ENCODE results near the gene SPDYE8.
"Not testable (repeated sequence)": the region's sequence is repeated elsewhere in the genome, so short reads cannot be mapped to it uniquely, and the experiment has no call there.

Gene SPDYE8

GRCh38 chr7:72990146-72990913, 39.2 kb downstream of the SPDYE8 start:
- H3K4me2 ChIP-seq (ENCODE audit: low read length); H3K4me1 ChIP-seq (ENCODE audit: control insufficient read depth in 1 of 2, insufficient read depth in 2 of 2, low read length in 2 of 2); H3K14ac ChIP-seq (ENCODE audit: low read length); H3K79me2 ChIP-seq (ENCODE audit: control insufficient read depth, insufficient read depth, low read length, poor library complexity); DNase-seq; H4K12ac ChIP-seq (ENCODE audit: low read depth, low read length); H2BK5ac ChIP-seq (ENCODE audit: low read depth, low read length, poor library complexity); H2AFZ ChIP-seq (ENCODE audit: insufficient read depth, low read length, poor library complexity); H3K9ac ChIP-seq (ENCODE audit: low read length); H3K27me3 ChIP-seq (ENCODE audit: insufficient read depth, low read length); H3K79me1 ChIP-seq (ENCODE audit: low read length); H4K91ac ChIP-seq (ENCODE audit: low read depth, low read length); H2BK12ac ChIP-seq (ENCODE audit: low read length); H3K36me3 ChIP-seq (ENCODE audit: control insufficient read depth in 1 of 2, insufficient read depth in 2 of 2, low read length in 2 of 2); H3K23ac ChIP-seq (ENCODE audit: low read length); H2BK120ac ChIP-seq (ENCODE audit: insufficient read depth, low read length, poor library complexity); H3K9me3 ChIP-seq (ENCODE audit: insufficient read depth, low read depth, low read length); H2AK5ac ChIP-seq (ENCODE audit: low read length); H4K8ac ChIP-seq (ENCODE audit: low read depth, low read length); H3K4ac ChIP-seq (ENCODE audit: low read depth, low read length); H3K27ac ChIP-seq (ENCODE audit: low read depth, low read length); H3K4me3 ChIP-seq (ENCODE audit: low read depth, low read length); H3K18ac ChIP-seq (ENCODE audit: low read length): not testable (repeated sequence)
- no CpG with 5 or more reads among the region's 14 CpGs for WGBS (ENCODE audit: extremely low coverage, insufficient coverage, insufficient read length)

GRCh38 chr7:72982084-72982483, 47.5 kb downstream of the SPDYE8 start:
- not testable (repeated sequence) for H2BK12ac ChIP-seq (ENCODE audit: low read length); H3K36me3 ChIP-seq (ENCODE audit: control insufficient read depth in 1 of 2, insufficient read depth in 2 of 2, low read length in 2 of 2); H2BK120ac ChIP-seq (ENCODE audit: insufficient read depth, low read length, poor library complexity); H3K4me3 ChIP-seq (ENCODE audit: low read depth, low read length); H3K27ac ChIP-seq (ENCODE audit: low read depth, low read length); H2AFZ ChIP-seq (ENCODE audit: insufficient read depth, low read length, poor library complexity); H3K79me1 ChIP-seq (ENCODE audit: low read length); H3K27me3 ChIP-seq (ENCODE audit: insufficient read depth, low read length); H3K9me3 ChIP-seq (ENCODE audit: insufficient read depth, low read depth, low read length); H4K12ac ChIP-seq (ENCODE audit: low read depth, low read length); DNase-seq; H3K4ac ChIP-seq (ENCODE audit: low read depth, low read length); H3K4me2 ChIP-seq (ENCODE audit: low read length); H3K4me1 ChIP-seq (ENCODE audit: control insufficient read depth in 1 of 2, insufficient read depth in 2 of 2, low read length in 2 of 2); H2BK5ac ChIP-seq (ENCODE audit: low read depth, low read length, poor library complexity); H3K9ac ChIP-seq (ENCODE audit: low read length); H3K79me2 ChIP-seq (ENCODE audit: control insufficient read depth, insufficient read depth, low read length, poor library complexity); H4K8ac ChIP-seq (ENCODE audit: low read depth, low read length); H4K91ac ChIP-seq (ENCODE audit: low read depth, low read length); H3K23ac ChIP-seq (ENCODE audit: low read length); H3K14ac ChIP-seq (ENCODE audit: low read length); H3K18ac ChIP-seq (ENCODE audit: low read length); H2AK5ac ChIP-seq (ENCODE audit: low read length)
- WGBS (ENCODE audit: extremely low coverage, insufficient coverage, insufficient read length): no CpG with 5 or more reads among the region's 11 CpGs

- H3K27ac ChIP-seq (ENCODE audit: low read depth, low read length); H2BK120ac ChIP-seq (ENCODE audit: insufficient read depth, low read length, poor library complexity); H4K8ac ChIP-seq (ENCODE audit: low read depth, low read length); H3K4me2 ChIP-seq (ENCODE audit: low read length); H2AK5ac ChIP-seq (ENCODE audit: low read length); H3K79me2 ChIP-seq (ENCODE audit: control insufficient read depth, insufficient read depth, low read length, poor library complexity); H3K18ac ChIP-seq (ENCODE audit: low read length); H2AFZ ChIP-seq (ENCODE audit: insufficient read depth, low read length, poor library complexity); H3K4me3 ChIP-seq (ENCODE audit: low read depth, low read length); H3K79me1 ChIP-seq (ENCODE audit: low read length); DNase-seq; H3K14ac ChIP-seq (ENCODE audit: low read length); H4K91ac ChIP-seq (ENCODE audit: low read depth, low read length); H2BK12ac ChIP-seq (ENCODE audit: low read length); H3K23ac ChIP-seq (ENCODE audit: low read length); H3K4me1 ChIP-seq (ENCODE audit: control insufficient read depth in 1 of 2, insufficient read depth in 2 of 2, low read length in 2 of 2); H4K12ac ChIP-seq (ENCODE audit: low read depth, low read length); H3K4ac ChIP-seq (ENCODE audit: low read depth, low read length); H3K9me3 ChIP-seq (ENCODE audit: insufficient read depth, low read depth, low read length); H2BK5ac ChIP-seq (ENCODE audit: low read depth, low read length, poor library complexity); H3K27me3 ChIP-seq (ENCODE audit: insufficient read depth, low read length); H3K36me3 ChIP-seq (ENCODE audit: control insufficient read depth in 1 of 2, insufficient read depth in 2 of 2, low read length in 2 of 2); H3K9ac ChIP-seq (ENCODE audit: low read length): not testable (repeated sequence)
- WGBS (ENCODE audit: extremely low coverage, insufficient coverage, insufficient read length): no CpG with 5 or more reads among the region's 6 CpGs
Observed at GRCh38 chr7:72980382-72980781, 49.2 kb downstream of the SPDYE8 start.

GRCh38 chr7:72976434-72976833, 53.1 kb downstream of the SPDYE8 start:
- not testable (repeated sequence) for H2AFZ ChIP-seq (ENCODE audit: insufficient read depth, low read length, poor library complexity); H3K23ac ChIP-seq (ENCODE audit: low read length); H3K4me1 ChIP-seq (ENCODE audit: control insufficient read depth in 1 of 2, insufficient read depth in 2 of 2, low read length in 2 of 2); H3K36me3 ChIP-seq (ENCODE audit: control insufficient read depth in 1 of 2, insufficient read depth in 2 of 2, low read length in 2 of 2); H3K27me3 ChIP-seq (ENCODE audit: insufficient read depth, low read length); DNase-seq; H3K4me3 ChIP-seq (ENCODE audit: low read depth, low read length); H3K18ac ChIP-seq (ENCODE audit: low read length); H2BK5ac ChIP-seq (ENCODE audit: low read depth, low read length, poor library complexity); H4K8ac ChIP-seq (ENCODE audit: low read depth, low read length); H4K91ac ChIP-seq (ENCODE audit: low read depth, low read length); H3K9me3 ChIP-seq (ENCODE audit: insufficient read depth, low read depth, low read length); H2AK5ac ChIP-seq (ENCODE audit: low read length); H3K14ac ChIP-seq (ENCODE audit: low read length); H3K9ac ChIP-seq (ENCODE audit: low read length); H2BK12ac ChIP-seq (ENCODE audit: low read length); H3K4me2 ChIP-seq (ENCODE audit: low read length); H3K79me2 ChIP-seq (ENCODE audit: control insufficient read depth, insufficient read depth, low read length, poor library complexity); H2BK120ac ChIP-seq (ENCODE audit: insufficient read depth, low read length, poor library complexity); H4K12ac ChIP-seq (ENCODE audit: low read depth, low read length); H3K79me1 ChIP-seq (ENCODE audit: low read length); H3K27ac ChIP-seq (ENCODE audit: low read depth, low read length); H3K4ac ChIP-seq (ENCODE audit: low read depth, low read length)
- WGBS (ENCODE audit: extremely low coverage, insufficient coverage, insufficient read length): no CpG with 5 or more reads among the region's 12 CpGs

All from trophoblast cell (in vitro differentiated cells and primary cell).